Measurements from ENCODE around the gene CYP11A1. TPM values are rescaled to one million over a fixed set of nuclear protein-coding genes. Genes with fewer than 3 reads are reported as not detected.

CYP11A1 gene
- total RNA-seq, 1 donor from 2014 or later: 2.4 TPM

GRCh38 chr15:74322558-74323180 is 44.8 kb downstream of the CYP11A1 start:
- peak; percentile 62 for DNase-seq (ENCODE audit: low spot score)

- DNase-seq (ENCODE audit: low spot score): peak; percentile 48
Measured at GRCh38 chr15:74320352-74321247, 46.8 kb downstream of the CYP11A1 start.

- DNase-seq (ENCODE audit: low spot score): no peak
Measured at GRCh38 chr15:74319596-74320351, 47.7 kb downstream of the CYP11A1 start.

DNA sequence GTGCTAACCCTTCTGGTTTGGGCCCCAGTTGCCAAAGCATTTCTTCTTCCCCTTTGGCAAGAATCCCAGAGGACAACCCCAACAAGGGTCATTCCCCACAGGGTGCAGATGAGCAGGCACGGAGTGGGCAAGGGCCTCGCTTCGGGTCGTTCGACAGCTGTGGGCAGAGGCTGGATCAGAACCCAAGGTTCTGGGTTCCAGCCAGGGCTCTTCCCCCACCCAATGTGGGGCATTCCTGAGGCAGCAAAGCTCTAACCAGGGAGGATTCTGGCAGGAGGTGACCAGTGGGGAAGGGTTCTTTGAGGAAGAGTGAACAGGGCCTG is 48.3 kb downstream of the CYP11A1 start:
- no peak for DNase-seq (ENCODE audit: low spot score)

DNA sequence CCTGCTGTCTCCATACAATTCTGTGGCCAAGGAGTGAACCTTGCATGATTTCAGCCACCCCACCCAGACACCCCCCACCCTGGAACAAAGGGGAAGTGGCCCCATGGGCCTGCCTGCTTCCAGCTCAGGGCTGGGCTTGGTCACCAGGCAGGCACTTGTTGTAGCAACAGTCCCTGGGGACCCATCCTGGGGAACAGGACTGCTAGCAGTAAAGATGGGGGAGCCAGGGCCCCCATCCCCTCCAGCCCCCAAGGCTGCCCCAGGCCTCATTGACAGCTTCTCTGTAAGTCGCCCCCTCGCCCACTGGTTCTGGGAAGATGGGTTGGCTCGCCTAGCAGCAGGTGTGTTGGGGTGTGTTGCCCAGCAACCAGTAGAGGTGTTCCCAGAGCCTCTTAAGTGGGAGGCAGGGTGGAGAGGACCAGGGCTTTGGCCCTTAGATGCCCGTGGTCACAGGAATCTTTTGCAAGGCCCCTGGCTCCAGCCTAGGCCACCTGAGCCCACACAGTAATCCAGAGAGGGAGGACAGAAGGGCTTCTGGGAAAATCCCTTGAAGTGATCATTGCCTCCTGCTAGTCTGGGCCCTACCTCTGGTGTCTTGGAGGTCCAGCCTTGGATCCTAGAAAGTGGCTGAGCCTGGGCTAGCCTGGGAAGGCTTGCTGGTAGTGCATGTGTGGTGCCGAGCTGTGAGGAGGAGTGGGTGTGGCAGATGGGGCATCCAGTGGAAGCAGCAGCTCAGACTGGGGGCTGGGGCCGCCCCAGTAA is 48.9 kb downstream of the CYP11A1 start:
- no peak for DNase-seq (ENCODE audit: low spot score)

DNA sequence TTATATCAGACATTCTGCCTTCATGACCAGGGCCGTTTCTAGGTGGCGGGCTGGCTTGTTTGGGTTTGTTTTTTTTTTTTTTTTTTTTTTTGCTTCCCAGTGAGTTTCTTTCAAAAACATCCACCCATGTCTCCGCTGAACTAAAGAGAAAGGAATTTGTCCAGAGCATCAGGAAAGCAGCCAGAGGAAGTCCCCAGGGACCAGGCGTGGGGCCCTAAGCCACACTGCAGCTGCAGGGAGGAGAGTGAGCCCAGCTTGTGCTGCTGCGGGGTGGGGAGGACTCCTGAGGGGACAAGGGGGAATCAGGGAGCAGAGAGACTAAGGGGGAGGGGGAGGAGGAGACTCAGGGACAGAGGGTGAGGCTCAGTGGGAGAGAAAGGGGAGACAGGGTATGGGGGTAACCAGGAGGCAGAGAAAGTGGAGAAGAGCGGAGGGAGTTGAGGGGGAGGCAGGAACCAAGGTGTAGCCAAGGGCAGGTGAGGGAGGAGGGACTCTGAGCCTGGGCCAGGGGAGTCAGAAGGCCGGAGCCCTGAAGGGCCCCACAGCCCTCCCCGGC is 49.5 kb downstream of the CYP11A1 start:
- DNase-seq (ENCODE audit: low spot score): peak; percentile 79

DNA sequence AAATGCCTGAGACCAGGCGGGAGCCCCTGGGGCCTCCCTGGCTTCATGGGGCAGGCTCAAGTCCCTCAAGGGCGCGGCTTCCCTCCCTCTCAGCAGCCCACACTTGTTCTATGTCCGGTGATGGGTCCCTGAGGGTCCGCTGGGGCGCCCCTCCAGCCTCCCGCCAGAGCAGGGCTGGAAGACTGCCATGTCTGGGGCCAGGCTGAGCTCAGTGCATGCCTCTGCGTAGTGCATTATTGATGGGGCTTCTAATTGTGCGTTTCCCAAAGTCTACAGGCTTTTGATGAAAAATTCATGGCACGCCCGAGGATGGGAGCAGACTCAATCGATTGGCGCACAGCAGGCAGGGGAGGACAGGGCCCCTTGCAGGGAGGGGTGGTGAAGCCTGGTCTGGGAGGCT is 51.3 kb downstream of the CYP11A1 start:
- no peak for DNase-seq (ENCODE audit: low spot score)

GRCh38 chr15:74315626-74316025 is 51.8 kb downstream of the CYP11A1 start:
- no peak for DNase-seq (ENCODE audit: low spot score)

- no peak for DNase-seq (ENCODE audit: low spot score)
Measured at GRCh38 chr15:74314795-74315438, 52.5 kb downstream of the CYP11A1 start.

- DNase-seq (ENCODE audit: low spot score): no peak
Measured at GRCh38 chr15:74313889-74314288, 53.6 kb downstream of the CYP11A1 start.

DNA sequence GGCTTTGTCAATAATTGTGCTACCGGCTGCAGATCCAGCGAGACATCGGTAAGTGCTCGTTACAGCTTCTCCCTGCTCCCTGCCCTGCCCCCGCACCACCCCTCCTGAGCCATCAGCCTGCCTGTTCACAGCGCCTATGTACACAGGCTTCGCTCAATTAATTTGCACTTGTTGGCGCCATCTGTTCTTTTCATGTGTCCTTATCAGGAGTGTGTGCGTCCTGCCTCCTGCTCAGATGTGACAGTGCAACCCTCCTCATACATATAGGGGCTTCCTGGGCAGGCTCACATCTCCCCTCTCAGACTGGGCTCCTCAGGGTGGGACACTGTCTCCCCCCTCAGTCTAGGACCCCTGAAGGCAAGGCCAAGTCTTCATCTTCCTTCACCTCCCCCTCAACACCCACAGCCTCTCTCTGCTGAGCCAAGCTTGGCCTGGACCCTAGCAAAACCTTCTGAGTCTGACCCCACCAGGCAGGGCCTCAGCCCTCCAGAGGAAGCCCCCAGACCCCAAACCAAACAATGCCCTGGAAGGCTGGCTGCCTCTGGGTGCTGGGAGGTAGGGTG is 54.9 kb downstream of the CYP11A1 start:
- no peak for DNase-seq (ENCODE audit: low spot score)

DNA sequence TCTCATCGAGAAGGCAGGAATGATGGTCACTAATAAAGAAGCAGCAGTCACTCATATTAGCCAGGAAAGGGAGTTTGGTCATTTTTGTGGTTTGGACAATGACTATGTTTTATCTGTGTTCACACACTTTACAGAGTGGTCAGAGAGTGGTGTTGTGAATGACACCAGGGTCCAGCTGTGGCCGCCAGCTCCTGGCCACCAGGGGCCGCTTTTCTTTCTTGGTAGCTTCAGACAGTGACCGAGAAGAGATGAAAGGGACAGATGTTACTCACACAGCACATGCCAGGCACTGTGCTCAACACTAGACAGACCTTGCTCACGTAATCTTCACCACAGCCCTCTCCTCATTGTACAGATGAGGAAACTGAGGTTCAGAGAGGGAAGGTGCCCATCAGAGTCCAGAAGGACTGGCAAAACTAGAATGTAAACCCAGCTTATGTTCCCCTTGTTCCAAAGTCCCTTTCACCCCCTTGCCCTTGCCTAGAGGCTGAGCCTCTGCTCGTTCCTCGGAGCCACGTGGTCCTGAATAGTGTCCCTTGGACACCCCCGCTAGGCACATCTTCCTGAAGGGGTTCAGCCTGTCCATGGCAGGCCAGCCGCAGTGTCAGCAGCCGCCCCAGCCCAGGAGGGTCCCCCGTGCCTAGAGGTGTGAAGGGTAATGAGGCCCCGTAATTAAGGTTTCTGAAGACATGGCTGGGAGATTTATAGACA is 55.6 kb downstream of the CYP11A1 start:
- DNase-seq (ENCODE audit: low spot score): no peak

DNA sequence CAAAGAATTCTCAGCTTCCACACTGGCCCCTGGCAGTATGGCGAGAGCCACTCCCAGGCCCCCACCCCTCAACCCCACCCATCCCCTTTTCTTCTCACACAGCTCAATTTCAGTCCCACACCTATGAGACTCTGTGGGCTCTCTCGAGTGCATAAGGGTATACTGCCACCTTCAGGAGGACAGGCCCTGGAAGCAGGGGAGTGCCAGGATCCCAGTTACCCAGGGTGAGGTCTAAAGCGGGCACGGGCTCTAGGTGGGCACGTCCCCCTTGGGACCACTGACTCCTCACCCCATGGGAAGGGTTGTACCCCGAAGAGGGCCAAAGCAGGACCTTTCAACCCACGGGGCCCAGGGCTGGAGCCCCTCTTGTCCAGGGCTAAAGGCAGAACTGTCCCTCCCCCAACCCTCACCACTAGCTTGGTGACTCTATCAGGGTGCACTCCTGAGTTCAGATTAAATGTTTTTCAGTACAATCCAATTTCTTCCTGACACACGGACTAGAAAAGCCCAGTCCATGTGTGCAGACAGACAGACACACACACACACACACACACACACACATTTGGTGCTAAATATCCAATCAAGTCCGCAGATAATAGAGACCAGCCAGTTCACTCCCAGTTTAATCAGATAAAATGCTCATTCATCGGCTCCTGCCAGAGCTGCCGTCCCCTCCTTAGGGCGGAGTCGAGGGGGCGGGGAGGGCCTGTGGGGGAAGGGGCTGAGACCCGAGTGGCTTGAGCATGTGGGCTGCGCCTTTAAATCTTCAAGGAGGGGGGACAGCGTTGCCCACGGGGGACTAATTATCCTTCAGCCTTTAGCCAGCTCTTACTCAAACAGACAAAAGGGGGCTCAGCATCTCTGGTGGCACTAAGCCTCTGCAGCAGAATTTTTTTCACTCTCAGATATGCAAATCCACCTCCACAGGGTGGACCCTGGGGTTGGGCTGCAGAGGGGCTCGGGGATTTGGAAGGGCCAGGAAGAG is 59.3 kb downstream of the CYP11A1 start:
- peak; percentile 58 for DNase-seq (ENCODE audit: low spot score)

- DNase-seq (ENCODE audit: low spot score): no peak
Measured at GRCh38 chr15:74306781-74307217, 60.6 kb downstream of the CYP11A1 start.

DNA sequence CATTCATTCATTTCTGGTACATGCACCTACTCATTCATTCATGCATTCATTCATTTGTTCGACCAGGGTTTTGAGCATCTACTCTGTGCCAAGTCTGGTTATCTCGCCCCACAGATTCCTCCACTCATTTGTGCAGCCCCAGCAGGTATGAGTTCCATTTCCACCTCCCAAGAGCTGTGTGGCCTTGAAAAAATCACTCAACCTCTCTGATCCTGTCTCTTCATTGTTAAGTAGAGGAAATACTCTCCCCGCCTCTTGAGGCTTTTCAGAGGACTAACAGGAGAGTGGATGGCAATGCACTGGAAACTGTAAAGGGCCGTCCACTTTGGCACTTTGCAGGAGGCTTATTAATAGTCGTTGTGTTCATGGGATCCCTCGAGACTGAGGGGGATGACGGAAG is 61.8 kb downstream of the CYP11A1 start:
- DNase-seq (ENCODE audit: low spot score): no peak

DNA sequence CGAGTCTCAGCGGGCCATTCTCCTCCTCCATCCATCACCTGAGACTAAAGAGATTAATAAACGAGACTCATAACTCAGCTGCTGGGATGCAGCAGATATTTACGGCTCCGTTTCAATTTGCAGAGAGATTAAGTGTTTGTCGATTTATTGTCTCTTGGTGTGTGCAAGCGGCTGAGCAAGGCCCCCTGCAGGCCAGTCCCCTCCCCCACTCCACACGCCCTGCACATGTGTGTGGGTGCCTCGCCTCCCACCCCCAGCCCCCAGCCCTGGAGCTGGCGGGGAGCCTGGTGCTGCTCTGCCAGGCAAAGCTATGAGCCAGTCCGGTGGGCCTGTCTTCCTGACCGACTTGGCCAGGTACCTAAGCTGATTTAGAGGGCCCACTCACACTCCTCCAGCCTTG is 63.0 kb downstream of the CYP11A1 start:
- no peak for DNase-seq (ENCODE audit: low spot score)

GRCh38 chr15:74303741-74304309 is 63.6 kb downstream of the CYP11A1 start:
- DNase-seq (ENCODE audit: low spot score): no peak

DNA sequence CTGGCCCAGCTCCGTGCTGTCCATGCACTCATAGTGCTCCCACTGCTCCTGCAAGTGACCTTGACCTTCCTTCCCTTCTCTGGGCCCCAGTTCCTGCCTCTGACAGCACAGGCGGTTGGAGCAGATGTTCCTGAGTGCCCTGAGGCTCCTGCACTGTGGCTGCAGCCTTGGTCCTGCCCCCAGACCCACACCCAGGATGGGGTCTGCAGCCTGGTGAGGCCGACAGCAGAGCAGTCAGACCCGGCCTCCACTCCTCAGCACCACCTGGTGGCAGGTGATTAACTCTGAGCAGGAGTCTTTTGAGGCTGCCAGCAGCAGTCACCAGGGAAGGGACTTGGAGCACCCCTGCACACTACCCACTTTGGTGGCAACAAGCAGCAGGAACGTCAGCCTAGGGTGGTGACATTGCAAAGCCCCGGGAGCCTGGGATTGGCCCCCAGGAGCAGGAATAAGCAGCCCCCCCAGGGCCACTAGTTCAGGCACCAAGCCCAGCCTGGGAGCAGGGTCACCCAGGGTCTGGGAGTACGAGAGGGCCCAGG is 64.6 kb downstream of the CYP11A1 start:
- DNase-seq (ENCODE audit: low spot score): no peak
